ENCODE results near the gene MED13.

Gene MED13

GRCh38 chr17:62064791-62065563, at the start of gene MED13:
Gene MED13, minus strand, starts transcription at chr17:62065278. Its CDS starts 73 bp downstream, at chr17:62065205.
- peak; percentile 20 for DNase-seq

- DNase-seq = no peak
Observed at GRCh38 chr17:62112229-62112628, 47.2 kb upstream of the MED13 start.

GRCh38 chr17:62111562-62112171, 46.6 kb upstream of the MED13 start:
- no peak for DNase-seq

GRCh38 chr17:62110923-62111484, 45.9 kb upstream of the MED13 start:
- no peak for DNase-seq

GRCh38 chr17:62109924-62110323, 44.8 kb upstream of the MED13 start:
- DNase-seq = no peak

- DNase-seq = peak; percentile 14
Observed at GRCh38 chr17:62109378-62109902, 44.4 kb upstream of the MED13 start.

GRCh38 chr17:62105861-62106260, 40.8 kb upstream of the MED13 start:
- no peak for DNase-seq

GRCh38 chr17:62105357-62105756, 40.3 kb upstream of the MED13 start:
- DNase-seq = no peak

- DNase-seq = no peak
Observed at GRCh38 chr17:62101515-62101914, 36.4 kb upstream of the MED13 start.

GRCh38 chr17:62101090-62101489, 36.0 kb upstream of the MED13 start:
- DNase-seq = no peak

- no peak for DNase-seq
Observed at GRCh38 chr17:62100055-62100454, 35.0 kb upstream of the MED13 start.

GRCh38 chr17:62099532-62099931, 34.5 kb upstream of the MED13 start:
- DNase-seq = no peak

GRCh38 chr17:62098623-62099231, 33.6 kb upstream of the MED13 start:
- no peak for DNase-seq

- DNase-seq = no peak
Observed at GRCh38 chr17:62096401-62096670, 31.3 kb upstream of the MED13 start.

- DNase-seq = no peak
Observed at GRCh38 chr17:62094175-62094574, 29.1 kb upstream of the MED13 start.

GRCh38 chr17:62093188-62094155, 28.4 kb upstream of the MED13 start:
- DNase-seq = no peak

GRCh38 chr17:62092784-62093183, 27.7 kb upstream of the MED13 start:
- DNase-seq = no peak

GRCh38 chr17:62091804-62092203, 26.7 kb upstream of the MED13 start:
- DNase-seq = no peak

GRCh38 chr17:62090868-62091267, 25.8 kb upstream of the MED13 start:
- no peak for DNase-seq

GRCh38 chr17:62090021-62090824, 25.1 kb upstream of the MED13 start:
- no peak for DNase-seq

- DNase-seq = no peak
Observed at GRCh38 chr17:62089334-62089733, 24.3 kb upstream of the MED13 start.

GRCh38 chr17:62086737-62087136, 21.7 kb upstream of the MED13 start:
- no peak for DNase-seq
